Islet of Langerhans (tissue), 1 donor: Measurements from ENCODE around the gene CD320.
"Not testable (repeated sequence)": the region's sequence is repeated elsewhere in the genome, so short reads cannot be mapped to it uniquely, and the experiment has no call there.

ENCODE experiments used
- FAIRE-seq: peaks from one replicate; lab custom pipeline; 2011; peaks lifted over from hg19 to GRCh38; lab: Jason Lieb, UNC

CD320 gene

GRCh38 chr19:8307965-8308866 is at the start of gene CD320:
Gene CD320, minus strand, starts transcription at chr19:8308358. Its CDS starts 68 bp downstream, at chr19:8308290.
- peak; percentile 56 for FAIRE-seq

GRCh38 chr19:8357007-8357521 is 48.9 kb upstream of the CD320 start:
- FAIRE-seq: no peak

GRCh38 chr19:8355631-8356402 is 47.7 kb upstream of the CD320 start:
- FAIRE-seq: no peak

GRCh38 chr19:8352845-8353244 is 44.7 kb upstream of the CD320 start:
- FAIRE-seq: not testable (repeated sequence)

GRCh38 chr19:8352134-8352827 is 44.1 kb upstream of the CD320 start:
- no peak for FAIRE-seq

GRCh38 chr19:8349629-8350372 is 41.6 kb upstream of the CD320 start:
- not testable (repeated sequence) for FAIRE-seq

GRCh38 chr19:8343483-8343844 is 35.3 kb upstream of the CD320 start:
- FAIRE-seq: no peak

- FAIRE-seq: no peak
Observed at GRCh38 chr19:8342684-8343482, 34.7 kb upstream of the CD320 start, which contains the start of gene KANK3. Gene KANK3, minus strand, starts transcription at chr19:8343262. Its CDS starts 5,434 bp downstream, at chr19:8337828.

- no peak for FAIRE-seq
Observed at GRCh38 chr19:8342316-8342683, 34.1 kb upstream of the CD320 start.

GRCh38 chr19:8341504-8341903 is 33.3 kb upstream of the CD320 start:
- not testable (repeated sequence) for FAIRE-seq

- FAIRE-seq: no peak
Observed at GRCh38 chr19:8340341-8341096, 32.4 kb upstream of the CD320 start.

- FAIRE-seq: no peak
Observed at GRCh38 chr19:8338835-8339234, 30.7 kb upstream of the CD320 start.

GRCh38 chr19:8337728-8338127 is 29.6 kb upstream of the CD320 start:
- FAIRE-seq: no peak

- FAIRE-seq: no peak
Observed at GRCh38 chr19:8336660-8337059, 28.5 kb upstream of the CD320 start.

GRCh38 chr19:8336072-8336569 is 28.0 kb upstream of the CD320 start:
- FAIRE-seq: no peak

- FAIRE-seq: no peak
Observed at GRCh38 chr19:8335343-8336071, 27.3 kb upstream of the CD320 start.

GRCh38 chr19:8334458-8335342 is 26.5 kb upstream of the CD320 start:
- no peak for FAIRE-seq
